ENCODE results near the gene XRCC5.
"Not testable (repeated sequence)": the region's sequence is repeated elsewhere in the genome, so short reads cannot be mapped to it uniquely, and the experiment has no call there.

XRCC5 gene

GRCh38 chr2:216108967-216109921 is at the start of gene XRCC5:
TSS of gene XRCC5 (plus strand) at chr2:216109348. CDS start at chr2:216109437, 89 bp downstream.
- peak; percentile 95 to 100 (median 96) for DNase-seq (ENCODE audit: low read depth in 2 of 3, low spot score in 2 of 3)

- no peak for DNase-seq (ENCODE audit: low read depth in 2 of 3, low spot score in 2 of 3)
Measured at GRCh38 chr2:216064014-216064630, 45.0 kb upstream of the XRCC5 start.

- DNase-seq (ENCODE audit: low read depth in 2 of 3, low spot score in 2 of 3), result no peak
Measured at GRCh38 chr2:216064665-216065064, 44.5 kb upstream of the XRCC5 start.

GRCh38 chr2:216066230-216066629 is 42.9 kb upstream of the XRCC5 start:
- no peak for DNase-seq (ENCODE audit: low read depth in 2 of 3, low spot score in 2 of 3)

GRCh38 chr2:216069028-216069427 is 40.1 kb upstream of the XRCC5 start:
- no peak for DNase-seq (ENCODE audit: low read depth in 2 of 3, low spot score in 2 of 3)

- no peak for DNase-seq (ENCODE audit: low read depth in 2 of 3, low spot score in 2 of 3)
Measured at GRCh38 chr2:216070195-216070594, 39.0 kb upstream of the XRCC5 start.

- no peak for DNase-seq (ENCODE audit: low read depth in 2 of 3, low spot score in 2 of 3)
Measured at GRCh38 chr2:216071111-216071851, 37.9 kb upstream of the XRCC5 start.

GRCh38 chr2:216072473-216072872 is 36.7 kb upstream of the XRCC5 start:
- DNase-seq (ENCODE audit: low read depth in 2 of 3, low spot score in 2 of 3), result no peak

- DNase-seq (ENCODE audit: low read depth in 2 of 3, low spot score in 2 of 3), result no peak
Measured at GRCh38 chr2:216073773-216074172, 35.4 kb upstream of the XRCC5 start.

GRCh38 chr2:216074380-216074779 is 34.8 kb upstream of the XRCC5 start:
- DNase-seq (ENCODE audit: low read depth in 2 of 3, low spot score in 2 of 3), result no peak

GRCh38 chr2:216074794-216075193 is 34.4 kb upstream of the XRCC5 start:
- DNase-seq (ENCODE audit: low read depth in 2 of 3, low spot score in 2 of 3), result no peak

- no peak for DNase-seq (ENCODE audit: low read depth in 2 of 3, low spot score in 2 of 3)
Measured at GRCh38 chr2:216075510-216076485, 33.4 kb upstream of the XRCC5 start.

- DNase-seq (ENCODE audit: low read depth in 2 of 3, low spot score in 2 of 3), result no peak
Measured at GRCh38 chr2:216078776-216079175, 30.4 kb upstream of the XRCC5 start.

- not testable (repeated sequence) for DNase-seq (ENCODE audit: low read depth in 2 of 3, low spot score in 2 of 3)
Measured at GRCh38 chr2:216080048-216080447, 29.1 kb upstream of the XRCC5 start.

GRCh38 chr2:216081012-216081411 is 28.1 kb upstream of the XRCC5 start:
- DNase-seq (ENCODE audit: low read depth in 2 of 3, low spot score in 2 of 3), result no peak

GRCh38 chr2:216081487-216082116 is 27.5 kb upstream of the XRCC5 start, which contains the start of the genes PECR and TMEM169:
TSS of gene PECR (minus strand) at chr2:216081809. CDS start at chr2:216081741, 68 bp downstream.
TSS of gene TMEM169 (plus strand) at chr2:216081919. CDS start at chr2:216095964, 14,045 bp downstream.
- DNase-seq (ENCODE audit: low read depth in 2 of 3, low spot score in 2 of 3), result peak; percentile 49 to 54 (median 53)

GRCh38 chr2:216082117-216082711 is 26.9 kb upstream of the XRCC5 start:
- no peak for DNase-seq (ENCODE audit: low read depth in 2 of 3, low spot score in 2 of 3)

GRCh38 chr2:216082805-216083204 is 26.3 kb upstream of the XRCC5 start:
- no peak for DNase-seq (ENCODE audit: low read depth in 2 of 3, low spot score in 2 of 3)

All from activated CD8-positive, alpha-beta memory T cell treated with anti-CD3 and anti-CD28 coated beads for 48 hours (primary cell).